GM18951 (cell line): ENCODE measurements around the gene KBTBD4.

Experiments
- POLR2A ChIP-seq: IDR thresholded peaks from 4 replicates; pipeline ENCODE4 v1.6.1; 2011; ENCODE audit warnings: mild to moderate bottlenecking; ENCODE audit not compliant: insufficient read length, insufficient read depth; ENCODE audit errors: extremely low read depth
- in situ Hi-C: fragments of 300-500 bp; cut with MboI; formaldehyde crosslinking; loops from one replicate; pipeline ENCODE4 v1.12.0; 2022; ENCODE audit warnings: low sequenced_read_pairs, mixed read lengths, inconsistent platforms; ENCODE audit not compliant: unreplicated experiment

The KBTBD4 gene

GRCh38 chr11:47599902-47600301, 21.1 kb upstream of the KBTBD4 start:
- no peak for TF ChIP-seq POLR2A

GRCh38 chr11:47595967-47596366, 17.2 kb upstream of the KBTBD4 start:
- TF ChIP-seq POLR2A = no peak
- in situ Hi-C loops = no loop called here

More at GRCh38 chr11:47599902-47600301, 21.1 kb upstream of the KBTBD4 start:
- in situ Hi-C loops = no loop called here

DNA sequence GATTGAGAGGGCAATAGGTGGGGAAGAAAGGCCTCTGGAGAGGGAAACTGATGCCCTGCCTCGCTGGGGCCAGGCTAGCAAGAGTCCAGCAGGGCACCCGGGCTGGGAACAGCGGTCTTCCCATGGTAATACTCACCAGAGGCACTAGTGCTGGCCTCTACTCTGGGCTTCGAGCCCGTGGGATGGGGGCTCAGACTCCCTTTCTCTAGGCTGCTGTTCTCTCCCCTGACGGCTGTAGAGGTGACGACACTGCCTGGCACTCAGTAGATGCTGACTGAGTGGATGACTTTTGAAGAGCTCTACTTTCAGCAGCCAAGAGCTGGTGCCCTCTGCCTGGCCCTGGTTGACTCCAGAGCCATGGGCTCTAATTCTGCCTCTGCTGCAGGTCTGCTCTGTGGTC, 16.3 kb upstream of the KBTBD4 start:
- in situ Hi-C loops = no loop called here
- TF ChIP-seq POLR2A = no peak

DNA sequence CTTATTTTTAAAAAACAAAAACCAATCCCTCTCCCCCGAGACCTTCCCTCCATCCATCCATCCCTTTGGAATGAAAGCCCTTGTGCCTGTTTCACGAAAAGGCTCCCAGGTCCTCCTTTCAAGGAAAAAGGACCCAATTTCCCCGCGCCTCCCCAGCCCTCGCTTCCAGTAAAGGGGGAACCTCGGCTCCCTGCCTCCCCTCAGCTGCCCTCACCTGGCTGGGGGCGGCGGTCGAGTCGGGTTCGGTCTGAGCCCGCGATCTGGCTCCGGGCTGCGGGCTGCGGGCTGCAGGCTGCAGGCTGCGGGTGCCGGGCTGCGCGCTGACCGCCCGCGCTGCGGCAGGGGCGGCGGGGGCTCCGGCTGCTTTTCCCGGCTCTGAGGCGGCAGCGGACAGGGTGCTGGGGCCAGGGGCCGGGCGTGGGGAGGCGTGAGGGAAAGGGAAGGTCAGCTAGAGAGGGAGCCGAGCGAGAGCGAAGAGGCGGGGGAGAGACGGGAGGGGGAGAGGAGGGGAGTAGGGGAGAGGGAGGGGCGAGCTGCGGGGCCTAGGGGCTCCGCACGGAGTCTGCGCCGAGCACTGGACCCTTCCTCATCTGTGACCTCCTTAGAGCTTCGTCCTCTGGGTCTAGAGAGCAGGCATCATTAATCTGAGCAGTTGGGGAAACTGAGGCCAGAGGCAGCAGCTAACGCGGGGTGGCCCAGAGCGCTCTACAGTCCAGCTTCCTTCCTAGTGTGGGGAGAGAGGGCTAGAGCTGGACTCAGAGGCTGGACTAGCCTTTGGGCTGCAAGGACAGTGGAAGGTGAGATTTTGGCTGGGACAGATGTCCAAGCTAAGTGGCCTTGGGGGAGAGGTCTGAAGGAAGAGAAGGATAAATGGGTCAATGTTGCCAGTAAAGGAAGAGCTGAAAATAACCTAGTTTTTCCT, 15.4 kb upstream of the KBTBD4 start, which contains the start of gene C1QTNF4:
TSS of gene C1QTNF4 (minus strand) at position 478 of the 922 bp plus-strand sequence. CDS start 3,601 bp downstream, outside the sequence.
- in situ Hi-C loops = no loop called here
- no peak for TF ChIP-seq POLR2A

DNA sequence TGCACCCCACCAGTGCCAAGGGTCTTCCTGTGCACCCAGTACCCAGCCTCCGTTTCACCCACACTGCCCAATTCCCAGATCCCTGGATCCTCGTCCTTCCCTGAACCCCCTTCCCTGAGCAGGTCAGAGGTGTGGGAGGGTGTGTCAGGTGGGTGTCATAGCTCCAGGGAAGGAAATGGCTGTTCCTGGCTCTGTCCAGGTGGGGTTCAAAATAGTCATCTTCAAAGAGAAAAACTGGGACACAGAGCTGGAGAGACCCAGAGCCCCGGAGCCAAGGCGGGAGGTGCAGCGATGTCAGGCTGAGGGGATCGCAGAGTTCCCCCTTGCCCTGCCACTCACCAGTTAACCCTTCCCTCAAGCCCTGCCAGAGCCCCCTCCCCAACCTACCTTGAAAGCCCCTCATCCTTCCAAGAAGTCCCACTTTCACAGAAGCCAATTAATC, 14.7 kb upstream of the KBTBD4 start:
- in situ Hi-C loops = no loop called here
- TF ChIP-seq POLR2A = no peak

DNA sequence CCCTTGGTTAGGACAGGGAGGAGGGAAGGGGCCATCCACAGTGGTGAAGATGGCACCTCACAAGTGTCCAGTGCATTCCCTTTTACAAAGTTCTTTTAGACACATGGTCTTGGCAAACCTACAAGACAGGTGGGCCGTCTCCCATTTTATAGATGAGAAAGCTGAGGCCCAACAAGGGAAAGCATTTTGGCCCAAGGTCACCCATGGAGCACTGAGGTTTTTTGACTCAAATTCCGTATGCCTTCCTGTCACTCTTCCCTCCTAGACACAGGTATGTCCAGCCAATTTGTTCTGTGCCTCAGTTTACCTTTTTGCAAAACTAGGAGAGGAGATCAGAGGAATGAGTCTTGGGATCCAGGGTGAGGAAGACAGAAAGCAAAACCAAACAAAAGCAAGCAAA, 14.2 kb upstream of the KBTBD4 start:
- TF ChIP-seq POLR2A = no peak
- in situ Hi-C loops = no loop called here

DNA sequence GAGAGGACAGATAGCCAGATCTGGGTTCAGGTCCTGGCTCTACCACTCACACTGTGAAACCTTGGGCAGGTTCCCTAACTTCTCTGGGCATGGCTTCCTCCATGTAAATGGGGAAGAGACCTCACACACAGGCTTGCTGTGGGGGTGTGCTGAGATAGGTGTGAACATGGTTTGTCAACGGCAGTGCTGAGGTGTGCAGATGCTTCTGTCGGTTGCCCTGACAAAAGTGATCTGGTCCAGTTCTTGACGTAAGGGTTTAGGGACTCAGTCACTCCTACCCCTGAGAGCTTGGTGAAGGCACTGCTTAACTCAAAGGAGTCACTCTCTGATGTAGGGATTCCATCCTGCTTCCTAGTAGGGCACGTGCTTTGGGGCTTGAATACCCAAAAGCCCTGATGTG, 13.5 kb upstream of the KBTBD4 start:
- in situ Hi-C loops = no loop called here
- no peak for TF ChIP-seq POLR2A

- in situ Hi-C loops = no loop called here
- TF ChIP-seq POLR2A = no peak
Measured at GRCh38 chr11:47591764-47592163, 13.0 kb upstream of the KBTBD4 start.

DNA sequence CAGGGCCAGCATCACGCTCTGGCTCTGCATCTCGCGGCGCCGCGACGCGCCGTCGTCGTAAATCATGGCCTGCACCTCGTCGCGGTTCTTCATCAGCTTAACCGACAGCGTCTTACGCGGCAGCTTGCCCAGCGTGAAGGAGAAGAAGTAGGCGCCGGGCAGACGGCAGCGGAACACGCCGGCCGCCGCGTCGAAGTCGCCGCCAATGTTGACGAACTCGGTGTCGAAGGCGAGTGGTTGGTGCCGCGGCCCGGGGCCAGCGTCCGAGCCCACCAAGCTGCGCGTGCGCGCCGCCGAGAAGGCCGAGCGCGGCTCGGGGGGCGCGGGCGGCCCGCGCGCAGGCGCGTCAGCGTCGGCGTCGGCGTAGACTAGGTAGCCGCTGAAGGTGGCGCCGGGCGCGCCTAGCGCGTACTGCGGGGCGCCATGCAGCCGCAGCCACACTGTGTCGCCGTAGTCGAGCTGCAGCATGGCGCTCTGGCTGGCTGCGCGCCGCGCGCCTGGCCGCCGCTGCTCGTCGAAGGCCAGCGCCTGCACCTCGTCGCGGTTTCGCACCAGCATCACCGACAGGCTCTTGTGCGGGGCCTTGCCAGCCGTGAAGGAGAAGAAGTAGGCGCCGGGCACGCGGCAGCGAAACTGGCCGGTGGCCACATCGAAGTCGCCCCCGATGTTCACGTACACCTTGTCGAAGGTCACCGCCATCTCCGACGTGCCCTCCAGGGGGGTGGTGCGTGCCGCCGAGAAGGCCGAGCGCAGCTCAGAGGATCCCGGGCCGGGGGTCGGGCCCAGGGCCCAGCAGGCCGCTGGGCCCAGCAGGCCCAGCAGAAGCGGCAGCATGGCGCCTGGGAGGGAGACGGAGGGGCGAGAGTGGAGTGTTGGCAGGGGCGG, 11.4 kb upstream of the KBTBD4 start:
- in situ Hi-C loops = no loop called here
- no peak for TF ChIP-seq POLR2A

- TF ChIP-seq POLR2A = no peak
- in situ Hi-C loops = no loop called here
Measured at GRCh38 chr11:47589584-47589976, 10.8 kb upstream of the KBTBD4 start.

GRCh38 chr11:47589118-47589517, 10.3 kb upstream of the KBTBD4 start:
- TF ChIP-seq POLR2A = no peak
- in situ Hi-C loops = no loop called here

- no peak for TF ChIP-seq POLR2A
- in situ Hi-C loops = no loop called here
Measured at GRCh38 chr11:47587723-47588326, 9.1 kb upstream of the KBTBD4 start.
